ENCODE results near the gene ISCA1.

Gene ISCA1

DNA sequence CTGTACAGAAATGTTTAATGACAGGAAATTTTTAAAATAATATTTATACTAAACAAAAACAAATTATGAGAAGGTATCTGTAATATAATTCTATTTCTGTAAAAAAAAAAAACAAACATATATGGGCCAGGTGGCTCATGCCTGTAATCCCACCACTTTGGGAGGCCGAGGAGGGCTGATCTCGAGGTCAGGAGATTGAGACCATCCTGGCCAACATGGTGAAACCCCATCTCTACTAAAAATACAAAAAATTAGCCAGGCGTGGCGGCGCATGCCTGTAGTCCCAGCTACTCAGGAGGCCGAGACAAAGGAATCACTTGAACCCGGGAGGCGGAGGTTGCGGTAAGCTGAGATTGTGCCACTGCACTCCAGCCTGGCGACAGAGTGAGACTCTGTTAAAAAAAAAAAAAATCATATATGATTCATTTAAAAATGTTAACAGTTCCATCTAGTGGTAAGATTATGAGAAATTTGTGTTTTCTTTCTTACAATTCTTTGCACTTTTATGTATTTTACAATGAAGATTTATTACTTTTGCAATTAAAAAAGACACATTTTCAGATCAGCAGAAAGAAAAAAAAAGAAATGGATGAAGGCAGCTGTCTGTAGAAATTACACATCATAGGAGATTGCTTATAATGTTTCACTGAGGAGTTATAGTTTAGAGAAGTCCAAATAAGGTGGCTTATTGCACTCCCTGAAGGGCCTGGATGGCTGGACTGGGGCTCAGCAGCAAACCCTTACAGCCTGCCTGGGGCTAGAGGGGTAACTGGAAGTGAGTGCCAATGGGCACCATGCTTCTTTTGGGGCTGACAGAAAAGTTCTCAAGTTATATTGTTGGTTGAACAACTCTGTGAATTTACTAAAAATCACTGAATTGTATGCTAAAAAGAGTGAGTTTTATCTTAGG, 43.2 kb downstream of the ISCA1 start:
- no peak for DNase-seq (ENCODE audit: low spot score)
- TF ChIP-seq, protein P1, sequence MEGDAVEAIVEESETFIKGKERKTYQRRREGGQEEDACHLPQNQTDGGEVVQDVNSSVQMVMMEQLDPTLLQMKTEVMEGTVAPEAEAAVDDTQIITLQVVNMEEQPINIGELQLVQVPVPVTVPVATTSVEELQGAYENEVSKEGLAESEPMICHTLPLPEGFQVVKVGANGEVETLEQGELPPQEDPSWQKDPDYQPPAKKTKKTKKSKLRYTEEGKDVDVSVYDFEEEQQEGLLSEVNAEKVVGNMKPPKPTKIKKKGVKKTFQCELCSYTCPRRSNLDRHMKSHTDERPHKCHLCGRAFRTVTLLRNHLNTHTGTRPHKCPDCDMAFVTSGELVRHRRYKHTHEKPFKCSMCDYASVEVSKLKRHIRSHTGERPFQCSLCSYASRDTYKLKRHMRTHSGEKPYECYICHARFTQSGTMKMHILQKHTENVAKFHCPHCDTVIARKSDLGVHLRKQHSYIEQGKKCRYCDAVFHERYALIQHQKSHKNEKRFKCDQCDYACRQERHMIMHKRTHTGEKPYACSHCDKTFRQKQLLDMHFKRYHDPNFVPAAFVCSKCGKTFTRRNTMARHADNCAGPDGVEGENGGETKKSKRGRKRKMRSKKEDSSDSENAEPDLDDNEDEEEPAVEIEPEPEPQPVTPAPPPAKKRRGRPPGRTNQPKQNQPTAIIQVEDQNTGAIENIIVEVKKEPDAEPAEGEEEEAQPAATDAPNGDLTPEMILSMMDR (IDR thresholded peaks at IDR 0.05; ENCODE audit: extremely low read depth, missing control alignments), result no peak

DNA sequence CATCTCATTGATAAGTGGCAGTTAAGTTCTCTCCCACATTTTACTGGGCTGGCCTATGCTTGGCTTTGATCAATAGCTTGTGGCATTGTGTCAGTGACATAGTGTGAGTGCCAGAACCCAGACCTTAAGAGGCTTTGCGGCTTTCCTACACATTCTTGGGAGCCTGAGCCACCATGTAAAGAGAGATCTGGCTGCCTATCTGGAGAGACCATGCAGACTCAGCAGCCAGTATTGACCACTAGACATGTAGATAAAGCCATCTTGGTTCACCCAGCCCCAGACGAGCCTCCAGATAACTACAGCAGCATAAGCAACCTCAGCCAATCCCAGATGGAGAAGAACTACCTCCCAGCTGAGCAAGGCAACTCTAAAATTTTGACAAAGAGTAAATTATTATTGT, 51.5 kb downstream of the ISCA1 start:
- no peak for DNase-seq (ENCODE audit: low spot score)
- TF ChIP-seq, protein P1 (IDR thresholded peaks at IDR 0.05; ENCODE audit: extremely low read depth, missing control alignments), result no peak

DNA sequence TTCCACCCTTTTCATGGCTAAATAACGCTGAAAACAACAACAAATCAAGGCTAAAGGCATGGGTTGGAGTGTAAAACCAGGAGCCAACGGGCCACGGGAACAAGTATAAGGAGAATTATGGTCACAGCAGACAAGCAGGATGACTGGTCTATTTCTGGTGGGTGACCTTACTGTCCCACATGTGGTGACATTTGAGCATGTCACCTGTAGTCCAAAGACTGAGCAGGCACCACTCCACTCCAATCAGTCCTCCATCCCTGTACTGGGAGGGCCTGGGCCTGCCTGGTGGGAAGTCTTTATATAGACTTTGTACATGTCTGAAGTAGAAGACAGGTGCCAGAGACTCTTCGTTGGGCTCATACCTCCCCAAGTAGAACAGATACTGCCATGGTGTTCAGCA, 59.7 kb downstream of the ISCA1 start:
- no peak for DNase-seq (ENCODE audit: low spot score)
- TF ChIP-seq, protein P1 (IDR thresholded peaks at IDR 0.05; ENCODE audit: extremely low read depth, missing control alignments), result no peak

DNA sequence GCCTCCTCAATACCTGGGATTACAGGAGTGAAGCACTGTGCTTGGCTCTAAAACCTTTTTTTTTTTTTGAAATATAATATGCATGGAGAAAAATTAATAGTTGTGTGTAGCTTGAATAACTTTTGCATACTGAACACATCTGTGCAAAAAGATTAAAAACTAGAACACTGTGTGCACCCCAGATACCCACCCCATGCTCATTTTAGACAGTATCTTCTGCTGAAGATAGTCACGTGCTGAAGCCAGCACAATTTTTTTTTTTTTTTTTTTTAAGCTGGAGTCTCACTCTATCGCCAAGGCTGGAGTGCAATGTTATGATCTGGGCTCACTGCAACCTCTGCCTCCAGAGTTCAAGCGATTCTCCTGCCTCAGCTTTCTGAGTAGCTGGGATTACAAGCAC, 62.7 kb downstream of the ISCA1 start:
- TF ChIP-seq, protein P1 (IDR thresholded peaks at IDR 0.05; ENCODE audit: extremely low read depth, missing control alignments), result no peak
- DNase-seq (ENCODE audit: low spot score), result no peak

DNA sequence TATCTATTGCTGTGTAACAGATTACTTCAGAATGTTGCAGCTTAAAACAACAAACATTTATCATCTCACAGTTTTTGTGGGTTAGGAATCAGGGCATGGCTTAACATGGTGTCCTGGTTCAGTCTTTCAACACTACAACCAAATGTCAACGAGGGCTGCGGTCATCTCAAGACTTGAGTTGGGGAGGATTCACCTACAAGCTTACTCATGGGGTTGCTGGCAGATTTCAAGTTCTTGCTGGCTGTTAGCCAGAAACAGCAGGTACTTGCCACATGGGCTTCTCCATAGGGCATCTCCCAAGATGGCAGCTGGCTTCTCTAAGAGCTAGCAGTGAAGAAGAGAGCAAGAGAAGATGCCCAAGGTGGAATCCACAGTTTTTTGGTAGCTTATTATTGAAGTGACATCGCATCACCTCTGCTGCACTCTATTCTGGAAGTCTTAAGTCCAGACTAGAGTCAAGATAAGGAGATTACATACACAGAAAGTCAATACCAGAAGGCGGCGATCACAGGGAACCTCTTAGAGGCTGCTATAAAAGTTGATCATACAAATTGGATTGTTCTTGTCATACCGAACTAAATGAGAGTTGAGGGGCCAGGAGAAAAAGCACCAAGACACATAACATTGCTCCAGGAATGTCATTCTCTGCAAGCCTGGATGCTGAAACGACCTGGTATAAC, 65.1 kb downstream of the ISCA1 start:
- TF ChIP-seq, protein P1 (IDR thresholded peaks at IDR 0.05; ENCODE audit: extremely low read depth, missing control alignments), result no peak
- DNase-seq (ENCODE audit: low spot score), result no peak

Measured in GM20000 (cell line).